HL-60/S4 treated with phorbol 12-myristate 13-acetate at 8.2 ng/mL for 4 days and 3 days (cell line): ENCODE measurements around the gene DCDC1.

ENCODE experiments used
- in situ Hi-C: fragments of 300-500 bp; cut with MboI; formaldehyde crosslinking; loops from 2 replicates; pipeline ENCODE4 v1.15.0; 2022; ENCODE audit warnings: low sequenced_read_pairs

DCDC1 gene

GRCh38 chr11:31107649-31108048 lies 261.9 kb downstream of the DCDC1 start:
- in situ Hi-C loops, result no loop called here

DNA sequence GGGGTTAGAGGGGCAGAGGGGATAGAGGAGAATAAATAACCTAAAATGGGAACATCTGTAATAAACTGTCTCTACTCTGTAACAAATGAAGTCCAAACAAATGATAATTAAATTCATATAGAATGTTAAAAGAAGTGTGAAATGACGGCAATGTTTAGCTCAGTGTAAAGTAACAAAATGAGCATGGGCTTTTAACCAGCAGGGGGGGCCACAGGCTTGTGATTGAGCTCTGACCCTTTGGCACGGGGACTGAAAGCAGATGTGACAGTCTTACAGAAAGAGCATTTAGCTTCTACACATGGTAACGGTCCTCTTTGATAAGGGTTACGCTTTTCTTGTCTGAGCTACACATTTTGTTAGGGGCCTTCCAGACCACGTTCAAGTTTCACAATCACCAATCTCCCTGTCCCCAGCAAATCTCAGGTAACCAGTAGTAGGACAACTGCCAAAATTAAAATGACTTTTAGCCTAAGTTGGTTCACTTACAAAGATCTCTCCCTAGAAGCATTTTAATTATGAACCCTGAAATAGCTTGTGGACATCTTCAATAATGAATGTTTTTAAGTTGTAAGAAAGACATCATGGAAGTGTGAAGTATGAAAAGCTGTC lies 262.5 kb downstream of the DCDC1 start:
- in situ Hi-C loops, result no loop called here

- in situ Hi-C loops, result no loop called here
Observed at GRCh38 chr11:31106326-31106725, 263.2 kb downstream of the DCDC1 start.

GRCh38 chr11:31102875-31103274 lies 266.7 kb downstream of the DCDC1 start:
- in situ Hi-C loops, result no loop called here

- in situ Hi-C loops, result no loop called here
Observed at GRCh38 chr11:31102316-31102715, 267.2 kb downstream of the DCDC1 start.

DNA sequence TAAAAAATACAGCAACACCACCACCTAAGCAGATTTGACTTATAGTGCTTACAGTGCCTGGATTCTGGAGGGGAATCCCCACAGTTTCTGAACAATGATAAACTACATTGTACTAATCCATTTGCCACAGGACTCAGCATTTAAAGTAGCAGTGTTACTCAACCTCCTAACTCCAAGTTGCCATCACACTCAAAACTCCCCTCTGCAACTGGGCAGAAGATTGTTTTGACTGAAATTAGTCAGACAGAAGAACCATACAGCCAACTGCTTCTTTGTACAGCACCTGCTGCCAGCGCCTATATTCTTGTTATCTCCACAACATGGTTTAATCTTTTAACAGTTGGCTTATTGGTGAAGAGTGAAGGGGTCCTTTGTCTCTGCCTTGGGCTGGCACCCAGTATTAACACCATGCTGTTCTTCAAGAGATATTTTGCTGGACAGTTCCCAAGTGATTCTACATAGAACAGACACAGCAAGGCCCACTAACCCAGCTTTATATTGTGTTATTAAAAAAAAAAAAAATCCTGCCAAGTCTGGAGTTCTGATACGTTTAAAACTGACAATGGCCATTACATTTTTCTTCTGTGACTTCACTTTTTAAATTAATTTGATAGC lies 273.2 kb downstream of the DCDC1 start:
- in situ Hi-C loops, result no loop called here

DNA sequence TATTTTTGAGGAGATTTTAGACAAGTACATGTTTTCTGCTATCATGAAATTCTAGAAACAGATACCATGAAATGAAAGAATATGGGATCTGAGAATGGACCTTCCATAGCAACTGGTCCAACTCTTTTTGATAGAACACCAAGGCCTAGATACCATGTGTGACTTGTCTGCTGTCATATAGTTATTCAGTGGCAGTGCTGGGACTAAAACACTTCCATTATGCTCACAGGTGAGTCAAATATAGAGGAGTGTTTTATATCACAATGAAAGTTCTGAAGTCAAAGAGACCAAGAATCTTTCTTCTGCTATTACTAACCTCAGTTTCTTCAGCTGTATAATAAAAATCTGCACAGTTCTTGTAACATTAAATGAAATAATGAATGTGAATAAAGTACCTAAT lies 276.9 kb downstream of the DCDC1 start:
- in situ Hi-C loops, result no loop called here

DNA sequence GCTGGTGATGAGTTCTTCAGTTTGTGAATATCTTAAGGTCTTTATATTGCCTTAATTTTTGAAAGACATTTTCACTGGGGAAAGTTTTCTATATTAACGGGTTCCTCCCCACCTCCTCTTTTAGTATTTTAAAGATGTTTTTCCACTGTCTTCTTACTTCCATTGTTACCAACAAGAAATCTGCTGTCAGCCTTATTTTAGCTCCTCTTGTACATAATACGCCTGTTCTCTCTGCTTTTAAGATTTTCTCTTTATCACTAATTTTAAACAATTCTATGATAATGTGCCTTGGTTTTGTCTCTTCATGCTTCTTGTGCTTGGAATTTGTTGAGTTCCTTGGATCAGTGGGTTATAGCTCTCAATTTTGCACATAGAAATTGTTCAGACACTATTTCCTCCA lies 280.4 kb downstream of the DCDC1 start:
- in situ Hi-C loops, result no loop called here

DNA sequence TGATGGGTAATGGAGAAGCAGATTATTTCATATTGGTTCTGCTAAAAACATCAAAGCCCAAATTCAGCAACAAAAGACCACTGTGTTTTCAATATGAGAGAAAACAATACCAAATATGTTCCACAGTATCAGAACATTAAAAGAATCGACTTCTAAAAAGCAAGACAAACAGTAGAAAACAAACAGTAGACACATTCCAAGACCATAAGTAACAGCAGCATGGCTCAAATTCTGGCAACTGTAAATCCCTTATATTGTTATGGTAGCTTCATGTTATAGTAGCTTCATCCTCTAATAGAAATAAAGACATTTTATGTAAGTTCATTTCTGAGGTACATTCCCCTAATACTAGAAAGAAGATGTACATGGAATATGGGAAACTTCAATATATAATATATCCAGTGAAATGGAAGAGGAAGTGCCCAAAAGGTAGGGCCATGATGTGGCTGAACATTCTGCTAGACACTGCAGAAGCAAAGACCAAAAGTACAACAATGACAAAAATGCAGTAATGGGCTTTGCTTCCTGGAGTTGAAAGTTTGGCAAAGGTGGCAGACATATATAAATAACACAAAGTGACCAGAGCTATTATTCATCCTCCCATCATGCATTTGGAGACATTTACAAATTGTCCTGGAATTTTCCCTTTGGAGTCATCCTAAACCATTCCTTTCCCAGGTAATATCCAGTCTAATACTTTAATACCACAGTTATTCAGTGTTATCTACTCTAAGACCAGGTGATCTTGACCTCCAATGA lies 299.9 kb downstream of the DCDC1 start:
- in situ Hi-C loops, result no loop called here

- in situ Hi-C loops, result no loop called here
Observed at GRCh38 chr11:31060880-31061279, 308.7 kb downstream of the DCDC1 start.

- in situ Hi-C loops, result no loop called here
Observed at GRCh38 chr11:31059529-31059928, 310.0 kb downstream of the DCDC1 start.

- in situ Hi-C loops, result no loop called here
Observed at GRCh38 chr11:31050061-31050765, 319.3 kb downstream of the DCDC1 start.

GRCh38 chr11:31045335-31045734 lies 324.2 kb downstream of the DCDC1 start:
- in situ Hi-C loops, result no loop called here

GRCh38 chr11:31030138-31030792 lies 339.3 kb downstream of the DCDC1 start:
- in situ Hi-C loops, result no loop called here

GRCh38 chr11:31026315-31026714 lies 343.2 kb downstream of the DCDC1 start:
- in situ Hi-C loops, result no loop called here

DNA sequence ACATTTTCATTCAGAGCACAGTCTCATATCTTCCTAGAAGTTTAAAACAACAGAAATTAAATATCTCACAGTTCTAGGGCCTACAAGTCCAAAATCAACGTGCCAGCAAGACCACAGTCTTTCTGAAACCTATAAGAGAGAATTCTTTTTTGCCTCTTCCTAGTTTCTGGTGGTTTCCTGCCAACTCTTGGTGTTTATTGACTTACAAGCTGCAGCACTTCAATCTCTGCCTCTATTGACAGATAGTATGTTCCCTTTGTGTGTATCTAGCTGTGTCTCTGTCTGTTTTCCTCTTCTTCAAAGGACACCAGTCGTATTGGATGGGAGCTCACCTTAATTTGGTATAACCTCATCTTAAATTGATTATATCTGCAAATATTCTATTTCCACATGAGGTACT lies 347.5 kb downstream of the DCDC1 start:
- in situ Hi-C loops, result no loop called here

DNA sequence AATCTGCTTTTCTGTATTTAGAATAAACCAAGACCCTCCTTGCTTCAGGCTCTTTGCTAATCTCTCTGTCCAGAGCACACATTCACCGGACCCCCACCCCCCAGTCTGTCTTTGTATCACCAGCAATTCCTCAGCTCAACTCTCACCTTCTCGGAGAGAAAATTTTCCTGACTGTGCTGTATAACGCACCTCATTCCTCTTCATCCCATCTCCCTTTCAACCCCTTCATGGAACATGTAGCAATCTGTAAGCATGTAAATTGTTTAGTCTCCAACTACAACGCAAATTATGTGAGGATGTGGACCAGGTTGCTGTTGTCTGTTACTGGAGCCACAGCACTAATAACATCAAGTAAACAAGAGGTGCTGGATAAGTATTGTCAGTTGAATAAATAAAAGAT lies 349.8 kb downstream of the DCDC1 start:
- in situ Hi-C loops, result no loop called here

DNA sequence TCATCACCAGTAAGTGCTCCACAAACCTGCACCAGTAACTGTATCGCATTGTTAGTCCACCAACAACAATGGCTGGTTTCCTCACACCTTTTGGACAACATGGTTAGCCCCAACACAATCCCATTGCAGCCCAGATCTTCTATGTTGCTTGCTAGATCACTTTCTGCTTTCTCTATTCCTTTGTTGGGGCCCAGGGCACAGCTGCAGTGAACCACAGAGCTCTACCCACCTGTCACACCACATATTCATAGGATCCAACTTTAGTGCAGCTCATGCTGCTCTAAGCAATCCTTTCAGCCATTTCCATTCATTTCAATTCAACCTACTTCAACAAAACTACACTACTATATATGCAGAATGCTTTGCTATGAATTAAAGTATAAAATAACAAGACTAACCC lies 364.3 kb downstream of the DCDC1 start:
- in situ Hi-C loops, result no loop called here

GRCh38 chr11:31001427-31001826 lies 368.1 kb downstream of the DCDC1 start:
- in situ Hi-C loops, result no loop called here

- in situ Hi-C loops, result no loop called here
Observed at GRCh38 chr11:31000381-31000780, 369.2 kb downstream of the DCDC1 start.

GRCh38 chr11:30992513-30992849 lies 377.1 kb downstream of the DCDC1 start:
- in situ Hi-C loops, result no loop called here
